IMR-90 (cell line): Measurements from ENCODE around the gene POLR1E. TPM values are rescaled to one million over a fixed set of nuclear protein-coding genes. Genes with fewer than 3 reads are reported as not detected.
"Not testable (repeated sequence)": the region's sequence is repeated elsewhere in the genome, so short reads cannot be mapped to it uniquely, and the experiment has no call there.

Experiments used
- ATAC-seq: fragments of 200-7000 bp; cut with Tn5 transposase; 2 replicates; pipeline ENCODE4 v1.9.1; 2020; ENCODE audit warnings: low read depth, mild to moderate bottlenecking, moderate library complexity
- BruUV-seq: library from RNA; stranded (reverse); fragments of 400-500 nt; replicated peaks from 2 replicates; lab custom pipeline; 2021; lab: Mats Ljungman, UMichigan
- CTCF ChIA-PET: fragments of 300-600 bp; formaldehyde crosslinking; extraction: SDS; loops from one replicate; lab custom pipeline; 2021; ENCODE audit warnings: antibody characterized with exemption; lab: Yijun Ruan, JAX
- POLR2A ChIA-PET: fragments of 300-600 bp; sonication (Branson Sonifier 250); formaldehyde crosslinking; loops from one replicate; lab custom pipeline; 2022; ENCODE audit warnings: antibody characterized with exemption; ENCODE audit not compliant: unreplicated experiment; lab: Charles Lee
- DNase-seq: peaks from one replicate; pipeline ENCODE4 v3.0.0; 2013
- H2AFZ ChIP-seq: replicated peaks from 2 replicates; pipeline ENCODE3; 2013; ENCODE audit warnings: low read length, mild to moderate bottlenecking; ENCODE audit not compliant: poor library complexity
- H2AK5ac ChIP-seq: 2 replicates; pipeline ENCODE4 v1.6.1; 2013; ENCODE audit warnings: low read depth, low read length, inconsistent platforms
- H2AK9ac ChIP-seq: replicated peaks from 2 replicates; pipeline ENCODE3; 2013; ENCODE audit warnings: mild to moderate bottlenecking, low read depth, low read length, moderate library complexity; ENCODE audit not compliant: poor library complexity
- H2BK120ac ChIP-seq: 2 replicates; pipeline ENCODE4 v1.6.1; 2013; ENCODE audit warnings: low read depth, low read length, inconsistent platforms
- H2BK15ac ChIP-seq: 3 replicates; pipeline ENCODE4 v1.6.1; 2013; ENCODE audit warnings: low read depth, low read length, inconsistent platforms
- H2BK20ac ChIP-seq: 2 replicates; pipeline ENCODE4 v1.6.1; 2013; ENCODE audit warnings: low read depth, mild to moderate bottlenecking, inconsistent platforms, low read length, moderate library complexity
- H2BK5ac ChIP-seq: 2 replicates; pipeline ENCODE4 v1.6.1; 2013; ENCODE audit warnings: mild to moderate bottlenecking, low read depth, low read length, inconsistent platforms; ENCODE audit not compliant: poor library complexity, severe bottlenecking
- H3K14ac ChIP-seq: replicated peaks from 2 replicates; pipeline ENCODE4 v1.6.1; 2013; ENCODE audit warnings: low read depth, low read length, inconsistent platforms
- H3K18ac ChIP-seq: 2 replicates; pipeline ENCODE4 v1.6.1; 2013; ENCODE audit warnings: low read depth, low read length, control low read depth
- H3K23ac ChIP-seq: 2 replicates; pipeline ENCODE4 v1.6.1; 2013; ENCODE audit warnings: low read depth, low read length, inconsistent platforms
- H3K27ac ChIP-seq: 2 replicates; pipeline ENCODE4 v1.5.1; 2013; ENCODE audit warnings: mild to moderate bottlenecking, control low read depth, low read length; ENCODE audit not compliant: insufficient read depth
- H3K27me3 ChIP-seq: 2 replicates; pipeline ENCODE4 v1.6.1; 2013; ENCODE audit warnings: low read length; ENCODE audit not compliant: control insufficient read depth, insufficient read depth
- H3K36me3 ChIP-seq: 2 replicates; pipeline ENCODE4 v1.6.1; 2013; ENCODE audit warnings: low read length, mixed read lengths; ENCODE audit not compliant: control insufficient read depth, insufficient read depth
- H3K4ac ChIP-seq: 2 replicates; pipeline ENCODE4 v1.6.1; 2013; ENCODE audit warnings: low read depth, low read length, inconsistent platforms
- H3K4me1 ChIP-seq: 2 replicates; pipeline ENCODE4 v1.6.1; 2013; ENCODE audit warnings: low read length, mixed read lengths; ENCODE audit not compliant: control insufficient read depth, insufficient read depth
- H3K4me2 ChIP-seq: 2 replicates; pipeline ENCODE4 v1.6.1; 2013; ENCODE audit warnings: low read depth, mild to moderate bottlenecking, control low read depth, low read length, moderate library complexity
- H3K4me3 ChIP-seq: 2 replicates; pipeline ENCODE4 v1.5.1; 2013; ENCODE audit warnings: low read depth, mild to moderate bottlenecking, control low read depth, low read length, moderate library complexity; ENCODE audit not compliant: insufficient read depth
- H3K56ac ChIP-seq: 2 replicates; pipeline ENCODE4 v1.6.1; 2013; ENCODE audit warnings: low read length, inconsistent platforms; ENCODE audit not compliant: insufficient read depth; ENCODE audit errors: extremely low read depth
- H3K79me1 ChIP-seq, 2 experiments: 2 replicates each; pipeline ENCODE4 v1.6.1; 2013; ENCODE audit warnings: low read length in 2 of 2, inconsistent platforms in 1 of 2, low read depth in 1 of 2
- H3K9ac ChIP-seq: 2 replicates; pipeline ENCODE4 v1.6.1; 2013; ENCODE audit warnings: low read depth, low read length, control low read depth
- H3K9me1 ChIP-seq: 2 replicates; pipeline ENCODE4 v1.6.1; 2013; ENCODE audit warnings: low read length, inconsistent platforms; ENCODE audit not compliant: insufficient read depth
- H3K9me3 ChIP-seq: 2 replicates; pipeline ENCODE4 v1.6.1; 2013; ENCODE audit warnings: low read length; ENCODE audit not compliant: control insufficient read depth, insufficient read depth
- H4K20me1 ChIP-seq: 2 replicates; pipeline ENCODE4 v1.6.1; 2013; ENCODE audit warnings: low read length, inconsistent platforms; ENCODE audit not compliant: insufficient read depth
- H4K5ac ChIP-seq: 2 replicates; pipeline ENCODE4 v1.6.1; 2013; ENCODE audit warnings: mild to moderate bottlenecking, low read depth, low read length, control low read depth
- H4K8ac ChIP-seq, 2 experiments: 2 replicates each; pipeline ENCODE4 v1.6.1; 2013; ENCODE audit warnings: low read depth in 2 of 2, low read length in 2 of 2, control low read depth in 1 of 2, inconsistent platforms in 1 of 2
- H4K91ac ChIP-seq: 2 replicates; pipeline ENCODE4 v1.6.1; 2013; ENCODE audit warnings: low read depth, low read length, inconsistent platforms; ENCODE audit not compliant: insufficient read depth
- MAFK ChIP-seq: IDR thresholded peaks from 2 replicates; pipeline ENCODE4 v1.6.1; 2012; ENCODE audit warnings: low read depth, low read length, improper control_type of control experiment
- WGBS, 2 experiments: methylation state at CpG; one replicate each; pipeline versions ENCODE4 v1.1.5 to v1.1.7; 2013; ENCODE audit warnings: missing lambda C conversion rate in 2 of 2; ENCODE audit not compliant: insufficient read length in 1 of 2; ENCODE audit errors: extremely low coverage in 2 of 2; 5-methylcytosine and 5-hydroxymethylcytosine counted together
- dilution Hi-C: fragments of 300-500 bp; cut with HindIII; formaldehyde crosslinking; loops from one replicate; pipeline ENCODE4 v1.14.3; 2018; ENCODE audit warnings: low sequenced_read_pairs; ENCODE audit not compliant: unreplicated experiment
- in situ Hi-C: fragments of 300-500 bp; cut with MboI; formaldehyde crosslinking; loops from 3 replicates; pipeline ENCODE4 v1.14.3; 2019; ENCODE audit warnings: low sequenced_read_pairs, inconsistent platforms, mixed read lengths
- intact Hi-C: fragments of 100-400 bp; cut with micrococcal nuclease; formaldehyde crosslinking; loops from 2 replicates; pipeline ENCODE4 v1.10.0; 2022
- polyA plus RNA-seq, 3 experiments: library from polyadenylated mRNA; depleted of rRNA; stranded (reverse); fragments of >200 nt; gene quantifications; 2 replicates each; pipeline ENCODE4 v1.2.3, GENCODE V29; 2012; ENCODE audit warnings: low replicate concordance in 1 of 3
- total RNA-seq: library from RNA; depleted of rRNA; stranded (reverse); fragments of >200 nt; gene quantifications from 2 replicates; pipeline ENCODE4 v1.2.3, GENCODE V29; 2012

The POLR1E gene
- total and polyA plus RNA-seq, 2 of the 4 experiments (the other 2 are of a cell fraction) = 48.0 to 71.9 TPM

DNA sequence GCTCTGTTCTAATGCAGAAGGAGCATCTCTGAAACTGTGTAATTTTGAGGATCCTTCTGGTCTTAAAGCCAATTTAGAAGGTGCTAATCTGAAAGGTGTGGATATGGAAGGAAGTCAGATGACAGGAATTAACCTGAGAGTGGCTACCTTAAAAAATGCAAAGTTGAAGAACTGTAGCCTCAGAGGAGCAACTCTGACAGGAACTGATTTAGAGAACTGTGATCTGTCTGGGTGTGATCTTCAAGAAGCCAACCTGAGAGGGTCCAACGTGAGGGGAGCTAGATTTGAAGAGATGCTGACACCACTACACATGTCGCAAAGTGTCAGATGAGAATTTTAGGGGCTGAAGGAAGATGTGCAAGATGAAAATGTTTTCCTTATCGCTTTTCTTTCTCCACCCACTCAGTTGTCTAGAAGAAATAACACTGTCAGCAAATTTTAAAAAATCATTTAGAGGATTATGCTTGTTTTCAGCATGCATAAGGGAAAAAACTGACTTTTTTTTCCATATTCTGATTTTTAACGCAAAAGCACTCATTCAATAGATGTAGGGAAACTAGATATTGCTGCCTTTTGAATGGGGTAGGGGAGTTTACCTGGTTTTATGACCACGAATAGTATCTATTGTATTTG lies 7.6 kb upstream of the POLR1E start:
- H3K27ac ChIP-seq, H2BK120ac ChIP-seq, H3K9me1 ChIP-seq, H4K8ac ChIP-seq, H3K18ac ChIP-seq, BruUV-seq, H3K4me2 ChIP-seq, H3K36me3 ChIP-seq, dilution Hi-C loops, H3K9ac ChIP-seq, H4K5ac ChIP-seq, H4K91ac ChIP-seq, CTCF ChIA-PET, H3K56ac ChIP-seq, ATAC-seq, H3K9me3 ChIP-seq, H3K79me1 ChIP-seq, intact Hi-C loops, H3K14ac ChIP-seq, H2AK9ac ChIP-seq, H3K23ac ChIP-seq, POLR2A ChIA-PET, H4K20me1 ChIP-seq, H2AFZ ChIP-seq, H2BK20ac ChIP-seq, DNase-seq, H3K4me3 ChIP-seq, H2BK5ac ChIP-seq, H3K4ac ChIP-seq, H3K27me3 ChIP-seq, H3K4me1 ChIP-seq, H2BK15ac ChIP-seq, H2AK5ac ChIP-seq: not testable (repeated sequence)
- WGBS, 2 experiments = no CpG with 5 or more reads among the region's 5 CpGs
- peak; percentile 95 for TF ChIP-seq MAFK
- in situ Hi-C loops = loop anchor here (25.0 kb wide), 2 partner anchors 584 to 884 kb away; partner anchors contain the start of gene SHB
